ENCODE measurements around the gene IL17REL.

The IL17REL gene

GRCh38 chr22:50012211-50013181, at the start of gene IL17REL:
Gene IL17REL (minus strand): TSS chr22:50012765. CDS start chr22:50012646, 119 bp downstream.
- no peak for DNase-seq (ENCODE audit: low read depth)
- no peak within 1 kb of the TSS for H3K4me3 ChIP-seq (ENCODE audit: low read depth, low read length)
- no peak for TF ChIP-seq CTCF (IDR thresholded peaks at IDR 0.05; ENCODE audit: low read depth, low read length, missing control alignments)

- no peak for DNase-seq (ENCODE audit: low read depth)
- no peak for TF ChIP-seq CTCF (IDR thresholded peaks at IDR 0.05; ENCODE audit: low read depth, low read length, missing control alignments)
These were observed 49.3 kb upstream of the IL17REL start for GRCh38 chr22:50061824-50062355.

GRCh38 chr22:50061141-50061823, 48.7 kb upstream of the IL17REL start:
- H3K4me3 ChIP-seq (ENCODE audit: low read depth, low read length): no peak overlapping the region
- no peak for TF ChIP-seq CTCF (IDR thresholded peaks at IDR 0.05; ENCODE audit: low read depth, low read length, missing control alignments)
- no peak for DNase-seq (ENCODE audit: low read depth)

More at GRCh38 chr22:50061824-50062355, 49.3 kb upstream of the IL17REL start:
- H3K4me3 ChIP-seq (ENCODE audit: low read depth, low read length): no peak overlapping the region

- no peak for DNase-seq (ENCODE audit: low read depth)
- H3K4me3 ChIP-seq (ENCODE audit: low read depth, low read length): no peak overlapping the region
- no peak for TF ChIP-seq CTCF (IDR thresholded peaks at IDR 0.05; ENCODE audit: low read depth, low read length, missing control alignments)
These were observed 48.0 kb upstream of the IL17REL start for GRCh38 chr22:50060441-50061140.

- no peak for TF ChIP-seq CTCF (IDR thresholded peaks at IDR 0.05; ENCODE audit: low read depth, low read length, missing control alignments)
- no peak for DNase-seq (ENCODE audit: low read depth)
- no peak overlapping the region for H3K4me3 ChIP-seq (ENCODE audit: low read depth, low read length)
These were observed 47.3 kb upstream of the IL17REL start for GRCh38 chr22:50059881-50060262.

Measured in GM12864 (cell line).